ENCODE measurements around the gene EEF1AKMT2. TPM values are rescaled to one million over a fixed set of nuclear protein-coding genes. Genes with fewer than 3 reads are reported as not detected.

EEF1AKMT2 gene
- total RNA-seq, 6 experiments from 2014 or later: 5.3 to 7.9 (median 7.4) TPM

- intact Hi-C loops (cut with DNase I): no loop called here
- Histone ChIP-seq H3K27me3 (no peaks in the 10 kb centered on the region), H3K9me3 (no peaks in the 10 kb centered on the region), H3K27ac (no peak overlapping the region), H3K4me3 (no peak overlapping the region), H3K4me1 (no peaks in the 10 kb centered on the region), H3K36me3 (peaks cover 0 to 9% (median 0%) of the 10 kb centered on the region in 4 donors)
- no peak for DNase-seq
- WGBS (ENCODE audit: insufficient coverage, low coverage, low lambda C conversion rate, missing lambda C conversion rate): 68% methylated on average over 2 of the region's 2 CpGs
- no peak for ATAC-seq
- TF ChIP-seq CTCF (IDR thresholded peaks at IDR 0.05) (no peak), POLR2A (IDR thresholded peaks at IDR 0.05) (no peak)
These were observed 26.4 kb downstream of the EEF1AKMT2 start for GRCh38 chr10:124765256-124765655.

GRCh38 chr10:124763267-124763666, 28.4 kb downstream of the EEF1AKMT2 start:
- H3K9me3 ChIP-seq: no peaks in the 10 kb centered on the region
- DNase-seq (no peak), ATAC-seq (no peak)
- peaks cover 0 to 21% (median under 1%) of the 10 kb centered on the region in 4 donors for H3K36me3 ChIP-seq
- no peaks in the 10 kb centered on the region for H3K27me3 ChIP-seq
- WGBS (ENCODE audit: insufficient coverage, low coverage, low lambda C conversion rate, missing lambda C conversion rate): 82% methylated on average over 1 of the region's 1 CpG
- no peak overlapping the region for H3K27ac ChIP-seq
- no peak overlapping the region for H3K4me3 ChIP-seq
- H3K4me1 ChIP-seq: no peaks in the 10 kb centered on the region
- TF ChIP-seq POLR2A (IDR thresholded peaks at IDR 0.05) (no peak), CTCF (IDR thresholded peaks at IDR 0.05) (no peak)
- intact Hi-C loops (cut with DNase I): no loop called here

- Histone ChIP-seq H3K4me1 (no peaks in the 10 kb centered on the region), H3K27me3 (no peaks in the 10 kb centered on the region), H3K9me3 (no peaks in the 10 kb centered on the region), H3K36me3 (peaks cover 0 to 21% (median under 1%) of the 10 kb centered on the region in 4 donors), H3K27ac (no peak overlapping the region), H3K4me3 (no peak overlapping the region)
- DNase-seq (no peak), ATAC-seq (no peak)
- intact Hi-C loops (cut with DNase I): no loop called here
- WGBS (ENCODE audit: insufficient coverage, low coverage, low lambda C conversion rate, missing lambda C conversion rate): 86% methylated on average over 4 of the region's 5 CpGs
- TF ChIP-seq CTCF (IDR thresholded peaks at IDR 0.05): no peak
- no peak for TF ChIP-seq POLR2A (IDR thresholded peaks at IDR 0.05)
These were observed 29.4 kb downstream of the EEF1AKMT2 start for GRCh38 chr10:124762281-124762680.

GRCh38 chr10:124756156-124756903, 35.4 kb downstream of the EEF1AKMT2 start:
- Histone ChIP-seq H3K27ac (no peak overlapping the region), H3K9me3 (no peaks in the 10 kb centered on the region), H3K36me3 (peaks cover 0 to 16% (median under 1%) of the 10 kb centered on the region in 4 donors), H3K4me3 (no peak overlapping the region), H3K4me1 (no peaks in the 10 kb centered on the region), H3K27me3 (no peaks in the 10 kb centered on the region)
- ATAC-seq (no peak), DNase-seq (no peak)
- 78% methylated on average over 5 of the region's 5 CpGs for WGBS (ENCODE audit: insufficient coverage, low coverage, low lambda C conversion rate, missing lambda C conversion rate)
- no peak for TF ChIP-seq CTCF (IDR thresholded peaks at IDR 0.05)
- intact Hi-C loops (cut with DNase I): no loop called here

Measured in right lobe of liver (tissue), 6 donors.